GM12864 (cell line): Measurements from ENCODE around the gene TXK.

Experiments
- DNase-seq: peaks from one replicate; pipeline ENCODE4 v3.0.0-alpha.2; 2011; ENCODE audit warnings: low read depth
- H3K4me3 ChIP-seq: 2 replicates; pipeline ENCODE4 v1.5.1; 2011; ENCODE audit warnings: mild to moderate bottlenecking, low read depth, low read length, control low read depth
- TF ChIP-seq, protein P1 (sequence below): IDR thresholded peaks from 2 replicates; pipeline ENCODE4 v1.5.1; 2011; ENCODE audit warnings: low read depth, mild to moderate bottlenecking, moderate library complexity, low read length, control low read depth, inconsistent platforms; ENCODE audit errors: missing control alignments

The TXK gene

DNA sequence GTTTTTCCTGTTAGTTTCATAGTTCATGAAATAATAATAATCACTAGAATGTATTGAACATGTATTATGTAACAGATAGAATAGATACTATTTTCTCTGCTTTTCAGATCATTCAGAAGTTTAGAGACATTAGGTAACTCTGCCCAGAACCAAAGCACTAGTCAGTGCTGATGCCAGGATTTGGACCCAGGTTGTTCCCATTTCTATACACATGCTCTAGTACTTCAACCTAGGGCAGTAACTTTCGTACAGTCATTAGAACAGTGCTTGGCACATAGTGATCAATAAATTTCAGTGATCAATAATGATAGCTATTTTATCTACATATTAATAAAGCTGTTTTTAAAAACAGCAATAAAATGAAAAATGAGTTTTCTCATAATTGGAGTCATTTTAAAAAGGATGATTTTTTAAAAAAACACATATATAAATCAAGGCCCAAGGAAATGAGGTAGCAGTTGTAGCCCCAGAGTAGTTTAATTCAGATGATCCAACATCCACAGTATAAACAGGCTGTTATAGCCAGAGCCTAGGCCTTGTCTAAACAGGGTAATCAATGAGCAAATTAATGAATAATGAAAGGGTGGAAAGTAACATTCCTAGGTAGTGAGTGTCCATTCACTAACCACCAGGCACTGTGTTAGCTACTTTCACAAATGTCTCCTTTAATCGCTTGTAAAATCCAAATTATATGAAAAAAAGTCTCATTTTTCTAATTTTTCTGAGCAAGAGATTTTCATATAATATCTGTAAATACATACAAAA lies 25.6 kb downstream of the TXK start:
- no peak for DNase-seq
- TF ChIP-seq, protein P1, sequence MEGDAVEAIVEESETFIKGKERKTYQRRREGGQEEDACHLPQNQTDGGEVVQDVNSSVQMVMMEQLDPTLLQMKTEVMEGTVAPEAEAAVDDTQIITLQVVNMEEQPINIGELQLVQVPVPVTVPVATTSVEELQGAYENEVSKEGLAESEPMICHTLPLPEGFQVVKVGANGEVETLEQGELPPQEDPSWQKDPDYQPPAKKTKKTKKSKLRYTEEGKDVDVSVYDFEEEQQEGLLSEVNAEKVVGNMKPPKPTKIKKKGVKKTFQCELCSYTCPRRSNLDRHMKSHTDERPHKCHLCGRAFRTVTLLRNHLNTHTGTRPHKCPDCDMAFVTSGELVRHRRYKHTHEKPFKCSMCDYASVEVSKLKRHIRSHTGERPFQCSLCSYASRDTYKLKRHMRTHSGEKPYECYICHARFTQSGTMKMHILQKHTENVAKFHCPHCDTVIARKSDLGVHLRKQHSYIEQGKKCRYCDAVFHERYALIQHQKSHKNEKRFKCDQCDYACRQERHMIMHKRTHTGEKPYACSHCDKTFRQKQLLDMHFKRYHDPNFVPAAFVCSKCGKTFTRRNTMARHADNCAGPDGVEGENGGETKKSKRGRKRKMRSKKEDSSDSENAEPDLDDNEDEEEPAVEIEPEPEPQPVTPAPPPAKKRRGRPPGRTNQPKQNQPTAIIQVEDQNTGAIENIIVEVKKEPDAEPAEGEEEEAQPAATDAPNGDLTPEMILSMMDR: no peak
- no peak overlapping the region for H3K4me3 ChIP-seq

DNA sequence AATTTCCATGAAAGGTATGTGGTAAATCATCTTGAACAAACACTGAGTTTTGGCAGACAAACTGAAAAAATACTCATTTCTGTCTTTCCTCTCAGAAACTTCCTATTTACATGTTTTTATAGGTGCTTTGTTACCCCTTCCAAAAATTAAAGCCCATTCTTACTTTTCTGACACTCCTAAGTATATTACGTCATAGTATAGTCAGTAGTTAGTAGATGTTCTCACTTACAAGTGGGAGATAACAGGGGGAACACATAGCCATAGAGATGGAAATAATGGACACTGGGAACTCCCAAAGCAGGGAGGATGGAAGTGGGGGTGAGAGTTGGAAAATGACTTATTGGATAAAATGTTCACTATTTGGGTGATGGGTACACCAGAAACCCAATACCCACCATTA lies 28.8 kb downstream of the TXK start:
- DNase-seq: no peak
- no peak overlapping the region for H3K4me3 ChIP-seq
- TF ChIP-seq, protein P1: no peak

DNA sequence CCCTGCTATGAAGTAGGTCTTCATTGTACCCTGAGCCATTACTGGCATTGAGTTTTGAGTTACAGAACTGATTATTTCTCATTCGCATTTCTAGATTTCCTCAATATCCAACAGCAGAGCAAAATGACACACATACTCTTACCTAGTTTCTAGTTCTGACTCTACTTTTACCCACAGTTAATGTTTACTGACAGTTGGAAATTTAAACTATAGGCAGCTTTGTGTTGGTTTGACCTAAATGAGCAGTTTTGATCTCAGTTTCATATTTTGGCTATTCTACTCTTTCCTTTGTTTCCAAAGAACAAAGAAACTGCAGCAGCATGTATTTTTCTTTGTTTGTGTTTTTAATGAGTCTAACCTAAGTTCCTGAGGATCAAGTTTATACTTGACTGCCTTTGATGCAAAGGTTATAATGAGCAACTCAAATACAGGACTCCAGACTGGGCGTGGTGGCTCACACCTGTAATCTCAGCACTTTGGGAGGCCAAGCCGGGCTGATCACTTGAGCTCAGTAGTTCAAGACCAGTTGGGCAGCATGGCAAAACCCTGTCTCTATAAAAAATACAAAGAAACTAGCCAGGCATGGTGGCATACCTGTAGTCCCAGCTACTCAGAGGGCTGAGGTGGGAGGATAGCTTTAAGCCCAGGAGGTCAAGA lies 30.4 kb downstream of the TXK start:
- no peak overlapping the region for H3K4me3 ChIP-seq
- TF ChIP-seq, protein P1: no peak
- no peak for DNase-seq

DNA sequence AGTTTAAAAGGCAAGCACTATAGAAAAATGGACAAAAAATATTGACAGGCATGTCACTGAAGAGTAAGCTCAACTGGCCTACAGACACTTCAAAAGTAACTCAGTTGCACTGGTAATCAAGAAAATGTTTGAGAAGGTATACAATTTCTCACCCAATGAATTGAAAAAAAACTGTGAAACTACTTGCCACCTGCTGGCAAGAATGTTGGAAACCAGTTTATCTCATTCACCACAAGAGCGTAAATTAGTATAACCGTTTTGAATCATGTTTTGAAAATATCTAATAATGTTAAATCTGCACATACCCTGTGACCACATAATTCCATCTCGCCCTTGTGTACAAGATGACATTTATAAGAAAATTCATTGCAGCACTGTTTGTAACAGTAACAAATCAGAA lies 31.7 kb downstream of the TXK start:
- DNase-seq: no peak
- TF ChIP-seq, protein P1: no peak
- H3K4me3 ChIP-seq: no peak overlapping the region

DNA sequence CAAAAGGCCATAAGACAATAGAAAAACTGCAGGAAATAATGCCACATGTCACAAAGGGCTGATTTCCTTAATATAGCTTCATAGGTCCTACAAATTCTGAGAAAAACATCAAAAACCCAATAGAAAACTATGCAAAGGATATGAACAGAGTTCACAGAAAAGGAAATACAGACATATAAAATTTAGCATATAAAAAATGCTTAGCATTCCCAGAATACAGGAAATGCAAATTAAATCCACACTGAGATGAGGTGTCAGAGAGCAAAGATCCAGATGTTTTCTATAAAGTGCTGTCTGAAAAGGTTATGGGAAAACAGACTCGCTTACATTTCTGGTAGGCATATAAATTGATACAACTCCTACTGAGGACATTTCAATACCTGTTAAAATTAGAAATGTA lies 33.8 kb downstream of the TXK start:
- TF ChIP-seq, protein P1: no peak

DNA sequence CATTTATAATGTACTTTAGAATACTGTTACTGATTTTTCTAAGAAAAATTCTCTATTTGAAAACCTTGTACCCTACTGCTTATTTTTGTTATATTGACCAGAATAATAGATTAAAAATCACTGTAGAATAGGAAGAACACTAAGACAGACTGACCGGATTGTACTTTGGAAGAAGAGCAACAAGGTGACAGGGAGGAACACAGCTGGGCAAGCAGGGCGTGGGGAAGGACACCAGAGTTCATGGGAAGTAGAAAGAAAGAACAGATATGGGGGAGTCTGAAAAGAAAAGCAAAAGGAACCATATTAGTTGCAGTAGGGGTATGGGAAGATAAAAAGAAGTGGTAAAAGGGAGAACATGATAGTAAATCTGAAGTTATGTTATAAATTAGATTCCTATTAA lies 38.6 kb downstream of the TXK start:
- H3K4me3 ChIP-seq: no peak overlapping the region
- TF ChIP-seq, protein P1: no peak
- no peak for DNase-seq

More for the DNA sequence above, 33.8 kb downstream of the TXK start:
- no peak for DNase-seq
- no peak overlapping the region for H3K4me3 ChIP-seq

DNA sequence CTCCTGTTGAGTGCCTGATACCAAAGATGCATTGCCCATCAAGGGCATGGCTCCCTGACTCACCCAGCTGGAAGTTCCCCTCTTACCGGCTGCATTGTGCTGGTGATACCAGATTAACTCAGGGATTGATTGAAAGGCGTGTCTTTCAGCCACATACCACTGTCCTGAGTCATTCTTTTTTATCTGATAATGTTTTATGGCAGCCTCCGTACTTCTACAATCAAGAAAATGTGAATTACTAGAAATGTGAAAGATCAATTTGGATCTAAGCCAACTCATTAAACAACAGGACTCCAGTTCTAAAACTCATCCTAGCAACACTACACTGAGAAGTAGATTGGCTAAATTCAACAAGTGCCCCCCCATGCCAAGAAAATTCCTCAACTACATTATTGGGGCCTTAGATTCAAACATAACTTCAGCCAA lies 40.0 kb downstream of the TXK start:
- no peak for DNase-seq
- TF ChIP-seq, protein P1: no peak
- no peak overlapping the region for H3K4me3 ChIP-seq
